Right cardiac atrium (tissue), 5 donors: ENCODE measurements around the gene TEX11. TPM values are rescaled to one million over a fixed set of nuclear protein-coding genes. Genes with fewer than 3 reads are reported as not detected.
"Not testable (repeated sequence)": the region's sequence is repeated elsewhere in the genome, so short reads cannot be mapped to it uniquely, and the experiment has no call there.

Experiments used
- ATAC-seq, 2 donors: fragments of 200-7000 bp; cut with Tn5 transposase; one replicate each; pipeline versions ENCODE4 v1.8.0 to v1.9.1; 2020; ENCODE audit warnings: moderate library complexity in 2 of 2, mild to moderate bottlenecking in 1 of 2
- DNase-seq, 3 donors: peaks; one replicate each; pipeline ENCODE4 v3.0.0-alpha.2; 2020
- H3K27ac ChIP-seq: one replicate; pipeline ENCODE4 v1.5.1; 2013; ENCODE audit warnings: mild to moderate bottlenecking, low read length, control low read depth, moderate library complexity
- H3K27me3 ChIP-seq: one replicate; pipeline ENCODE4 v1.6.1; 2013; ENCODE audit not compliant: control insufficient read depth, insufficient read depth
- H3K4me1 ChIP-seq: one replicate; pipeline ENCODE4 v1.6.1; 2013; ENCODE audit warnings: low read length; ENCODE audit not compliant: control insufficient read depth, insufficient read depth
- H3K4me3 ChIP-seq: one replicate; pipeline ENCODE4 v1.5.1; 2013; ENCODE audit warnings: low read length, control low read depth
- H3K9me3 ChIP-seq: one replicate; pipeline ENCODE4 v1.6.1; 2013; ENCODE audit warnings: low read length; ENCODE audit not compliant: control insufficient read depth
- WGBS: extraction: QIAGEN DNeasy Blood & Tissue Kit; methylation state at CpG from one replicate; pipeline ENCODE4 v1.1.7; 2013; 5-methylcytosine and 5-hydroxymethylcytosine counted together
- intact Hi-C, 4 donors: fragments of 100-400 bp; cut with DNase I; formaldehyde crosslinking; loops; one replicate each; pipeline versions ENCODE4 v1.11.0 to v1.14.0; 2022 to 2023
- long read RNA-seq, 4 donors: library from polyadenylated mRNA; unstranded; transcript quantifications; one replicate each; pipeline ENCODE4 v2.0.0, GENCODE V29; 2020 to 2021
- polyA plus RNA-seq: library from polyadenylated mRNA; stranded (reverse); fragments of 200-250 nt; gene quantifications from one replicate; pipeline ENCODE4 v1.2.3, GENCODE V29; 2013
- total RNA-seq, 4 donors: library from RNA; stranded (reverse); fragmentation: NEBNext Ultra II Directional; extraction: Animal tissue kit (Norgen Biotek cat#: 25700); gene quantifications; one replicate each; pipeline ENCODE4 v1.2.1, GENCODE V29; 2021
- donor health status: healthy with polysubstance abuse.
- donor health status: DM: no; HTN: yes; CAD: no.
- donor health status: DM: no; HTN: no; CAD: no.
- donor health status: DM: no; HTN: yes; CAD: no; lungs with severe emphysema.
- donor health status: DM: yes; HTN: yes; CAD: no.

The TEX11 gene
- total RNA-seq (under 1 TPM in 2 of 4 donors, not detected in 2; 0.09 to 0.25 TPM), polyA plus RNA-seq (not detected)
- long read RNA-seq, donor 1, result 0 reads
- long read RNA-seq, donor 2, result 0 reads
- long read RNA-seq, donor 3, result 0 reads
- long read RNA-seq, donor 4, result 0 reads

- Histone ChIP-seq H3K4me3 (no peak within 1 kb of the TSS), H3K27ac (no peak within 1 kb of the TSS), H3K4me1 (no peaks in the 10 kb centered on the region), H3K9me3 (no peaks in the 10 kb centered on the region), H3K27me3 (no peaks in the 10 kb centered on the region)
- intact Hi-C loops, result no loop called here
- ATAC-seq (no peak), DNase-seq (no peak)
- WGBS, result 86% methylated on average over 14 of the region's 14 CpGs
Measured at GRCh38 chrX:70908541-70908940, at the start of gene TEX11. TEX11 (minus strand) TSS chrX:70908711; CDS start chrX:70907789, 922 bp downstream.

GRCh38 chrX:70954871-70955270, 46.4 kb upstream of the TEX11 start:
- WGBS, result 87% methylated on average over 3 of the region's 3 CpGs
- no peak for DNase-seq
- Histone ChIP-seq H3K27ac (no peak overlapping the region), H3K27me3 (no peaks in the 10 kb centered on the region), H3K9me3 (no peaks in the 10 kb centered on the region), H3K4me3 (no peak overlapping the region), H3K4me1 (no peaks in the 10 kb centered on the region)
- intact Hi-C loops, result no loop called here
- ATAC-seq, result no peak

- ATAC-seq (no peak), DNase-seq (no peak)
- no peak overlapping the region for H3K27ac ChIP-seq
- 87% methylated on average over 6 of the region's 6 CpGs for WGBS
- intact Hi-C loops, result no loop called here
- no peaks in the 10 kb centered on the region for H3K4me1 ChIP-seq
- no peaks in the 10 kb centered on the region for H3K9me3 ChIP-seq
- no peak overlapping the region for H3K4me3 ChIP-seq
- H3K27me3 ChIP-seq, result no peaks in the 10 kb centered on the region
Measured at GRCh38 chrX:70924294-70924911, 15.9 kb upstream of the TEX11 start.

GRCh38 chrX:70922774-70923473, 14.4 kb upstream of the TEX11 start:
- H3K4me1 ChIP-seq, result no peaks in the 10 kb centered on the region
- 20% methylated on average over 5 of the region's 5 CpGs for WGBS
- H3K9me3 ChIP-seq, result no peaks in the 10 kb centered on the region
- no peak overlapping the region for H3K4me3 ChIP-seq
- intact Hi-C loops, result no loop called here
- no peak for DNase-seq
- no peak for ATAC-seq
- H3K27me3 ChIP-seq, result no peaks in the 10 kb centered on the region
- H3K27ac ChIP-seq, result no peak overlapping the region

- no peaks in the 10 kb centered on the region for H3K9me3 ChIP-seq
- H3K4me3 ChIP-seq, result no peak overlapping the region
- WGBS, result 5% methylated on average over 3 of the region's 3 CpGs
- H3K27me3 ChIP-seq, result no peaks in the 10 kb centered on the region
- DNase-seq, result no peak
- H3K27ac ChIP-seq, result no peak overlapping the region
- ATAC-seq, result no peak
- no peaks in the 10 kb centered on the region for H3K4me1 ChIP-seq
- intact Hi-C loops, result no loop called here
Measured at GRCh38 chrX:70921709-70922352, 13.3 kb upstream of the TEX11 start.

GRCh38 chrX:70916754-70917153, 8.2 kb upstream of the TEX11 start:
- ATAC-seq (no peak), DNase-seq (no peak)
- WGBS, result 95% methylated on average over 4 of the region's 4 CpGs
- H3K4me3 ChIP-seq, result no peak overlapping the region
- H3K27ac ChIP-seq, result no peak overlapping the region
- H3K27me3 ChIP-seq, result no peaks in the 10 kb centered on the region
- H3K9me3 ChIP-seq, result no peaks in the 10 kb centered on the region
- no peaks in the 10 kb centered on the region for H3K4me1 ChIP-seq
- intact Hi-C loops, result no loop called here

GRCh38 chrX:70907900-70908299, 611 bp downstream of the TEX11 start:
- intact Hi-C loops, result no loop called here
- no peak overlapping the region for H3K27ac ChIP-seq
- DNase-seq (no peak), ATAC-seq (no peak)
- no peaks in the 10 kb centered on the region for H3K9me3 ChIP-seq
- H3K4me1 ChIP-seq, result no peaks in the 10 kb centered on the region
- H3K4me3 ChIP-seq, result no peak overlapping the region
- WGBS, result 94% methylated on average over 11 of the region's 11 CpGs
- H3K27me3 ChIP-seq, result no peaks in the 10 kb centered on the region

GRCh38 chrX:70901465-70901864, 7.0 kb downstream of the TEX11 start:
- H3K4me3 ChIP-seq, result no peak overlapping the region
- H3K27ac ChIP-seq, result no peak overlapping the region
- no peak for DNase-seq
- ATAC-seq, result no peak
- intact Hi-C loops, result no loop called here
- no peaks in the 10 kb centered on the region for H3K27me3 ChIP-seq
- no peaks in the 10 kb centered on the region for H3K9me3 ChIP-seq
- H3K4me1 ChIP-seq, result no peaks in the 10 kb centered on the region
- WGBS, result 75% methylated on average over 7 of the region's 7 CpGs

GRCh38 chrX:70890441-70890840, 18.1 kb downstream of the TEX11 start:
- H3K9me3 ChIP-seq, H3K4me3 ChIP-seq, DNase-seq, H3K4me1 ChIP-seq, ATAC-seq, intact Hi-C loops, H3K27me3 ChIP-seq, H3K27ac ChIP-seq: not testable (repeated sequence)
- 55% methylated on average over 6 of the region's 6 CpGs for WGBS

GRCh38 chrX:70878902-70879301, 29.6 kb downstream of the TEX11 start:
- H3K9me3 ChIP-seq, result no peaks in the 10 kb centered on the region
- ATAC-seq (no peak), DNase-seq (no peak)
- no peaks in the 10 kb centered on the region for H3K27me3 ChIP-seq
- WGBS, result 72% methylated on average over 2 of the region's 2 CpGs
- intact Hi-C loops, result no loop called here
- no peak overlapping the region for H3K4me3 ChIP-seq
- no peak overlapping the region for H3K27ac ChIP-seq
- H3K4me1 ChIP-seq, result no peaks in the 10 kb centered on the region

- ATAC-seq, result no peak
Measured at GRCh38 chrX:70852294-70852693, 56.2 kb downstream of the TEX11 start.

More at GRCh38 chrX:70852294-70852693, 56.2 kb downstream of the TEX11 start:
- 75% methylated on average over 3 of the region's 3 CpGs for WGBS
- intact Hi-C loops, result no loop called here
- DNase-seq, result no peak
- no peaks in the 10 kb centered on the region for H3K27me3 ChIP-seq
- no peaks in the 10 kb centered on the region for H3K4me1 ChIP-seq
- H3K27ac ChIP-seq, result no peak overlapping the region
- H3K9me3 ChIP-seq, result no peaks in the 10 kb centered on the region
- H3K4me3 ChIP-seq, result no peak overlapping the region
